Tibial nerve (tissue), 4 donors: ENCODE measurements around the gene GFPT1. TPM values are rescaled to one million over a fixed set of nuclear protein-coding genes. Genes with fewer than 3 reads are reported as not detected.

ENCODE experiments used
- DNase-seq, 2 donors: peaks; one replicate each; pipeline ENCODE4 v3.0.0-alpha.2; 2019; ENCODE audit warnings: low spot score in 2 of 2
- H3K27ac ChIP-seq, 4 donors: fragments of 200-600 bp; sonication (generic) in 3 of 4; one replicate each; pipeline ENCODE4 v1.5.1; 2017 to 2019; ENCODE audit warnings: mild to moderate bottlenecking in 1 of 4
- H3K27me3 ChIP-seq, 2 donors: fragments of 200-600 bp; sonication (generic) in 1 of 2; one replicate each; pipeline versions ENCODE4 v1.5.1 to v1.6.0; 2017 to 2019
- H3K36me3 ChIP-seq, 3 donors: fragments of 200-600 bp; sonication (generic); one replicate each; pipeline ENCODE4 v1.5.1; 2018 to 2019
- H3K4me1 ChIP-seq, 4 donors: fragments of 200-600 bp; sonication (generic) in 3 of 4; one replicate each; pipeline ENCODE4 v1.5.1; 2017 to 2019
- H3K4me3 ChIP-seq, 4 donors: fragments of 200-600 bp; sonication (generic) in 3 of 4; one replicate each; pipeline ENCODE4 v1.5.1; 2017 to 2019; ENCODE audit warnings: mild to moderate bottlenecking in 1 of 4, moderate library complexity in 1 of 4
- H3K9me3 ChIP-seq, 4 donors: fragments of 200-600 bp; sonication (generic) in 3 of 4; one replicate each; pipeline ENCODE4 v1.5.1; 2017 to 2019
- EP300 ChIP-seq, 2 donors: sonication (generic); formaldehyde crosslinking; IDR thresholded peaks; one replicate each; pipeline ENCODE4 v1.6.1; 2017; ENCODE audit warnings: antibody characterized with exemption in 2 of 2, mild to moderate bottlenecking in 1 of 2
- POLR2A ChIP-seq, 2 donors: fragments of 450-650 bp; IDR thresholded peaks; one replicate each; pipeline ENCODE4 v1.6.1; 2017; ENCODE audit warnings: antibody characterized with exemption in 2 of 2, mild to moderate bottlenecking in 2 of 2, moderate library complexity in 2 of 2
- WGBS, 2 donors: methylation state at CpG; one replicate each; pipeline ENCODE4 v1.1.5; 2018; 5-methylcytosine and 5-hydroxymethylcytosine counted together
- total RNA-seq, 4 donors: library from RNA; depleted of rRNA; stranded (reverse); fragments of >200 nt; gene quantifications; one replicate each; pipeline ENCODE4 v1.1.0, GENCODE V29; 2016
- TF ChIP-seq, protein P1 (sequence below), 5 experiments: fragments of 200-600 bp in 3 of 5; fragments of 450-650 bp in 2 of 5; sonication (generic) in 3 of 5; IDR thresholded peaks; one replicate each; pipeline ENCODE4 v1.5.1; 2016 to 2019; ENCODE audit warnings: antibody characterized with exemption in 5 of 5, mild to moderate bottlenecking in 3 of 5, moderate library complexity in 2 of 5

GFPT1 gene
- total RNA-seq, 4 donors from 2014 or later = 15.5 to 30.0 (median 22.1) TPM

DNA sequence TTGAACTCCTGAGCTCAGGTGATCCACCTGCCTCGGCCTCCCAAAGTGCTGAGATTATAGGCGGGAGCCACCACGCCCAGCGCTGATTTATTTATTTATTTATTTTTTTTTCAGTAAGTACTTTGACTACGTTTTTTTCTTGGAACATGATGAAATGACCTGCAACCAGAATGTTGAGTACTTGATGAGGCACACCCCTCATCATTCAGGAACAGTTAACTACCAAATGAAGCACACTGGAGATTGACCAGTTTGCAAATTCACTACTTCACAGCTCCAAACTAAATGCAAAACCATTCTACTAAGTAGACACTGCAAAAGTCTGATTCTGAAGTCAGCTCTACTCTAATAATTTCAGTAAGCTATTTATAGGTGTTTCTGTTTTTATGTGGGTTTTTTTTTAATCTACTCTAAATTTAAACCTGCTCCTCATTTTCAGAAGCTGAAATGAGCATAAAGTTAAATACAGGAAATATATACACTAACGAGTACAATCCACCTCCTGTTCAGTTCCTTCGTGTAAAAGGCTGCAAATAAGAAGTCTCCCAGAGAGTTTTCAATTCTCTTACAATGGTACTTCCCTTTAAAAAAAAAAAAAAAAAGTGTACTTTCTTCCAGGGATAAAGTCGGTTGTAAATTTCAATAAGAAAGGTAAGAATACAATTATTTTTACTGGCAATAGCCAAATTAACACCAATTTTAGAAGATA, 1.4 kb downstream of the GFPT1 start:
- H3K9me3 ChIP-seq = no peaks in the 10 kb centered on the region
- H3K4me1 ChIP-seq = peaks cover 0 to 60% (median 11%) of the 10 kb centered on the region in 4 donors
- H3K36me3 ChIP-seq = no peaks in the 10 kb centered on the region
- peak overlapping the region in 2 of 4 donors; percentile 70 to 99 for H3K4me3 ChIP-seq
- peak overlapping the region in 1 of 4 donors; percentile 92 for H3K27ac ChIP-seq
- WGBS, 2 donors = 55 to 58% methylated on average over 8 of the region's 8 CpGs
- TF ChIP-seq, protein P1, sequence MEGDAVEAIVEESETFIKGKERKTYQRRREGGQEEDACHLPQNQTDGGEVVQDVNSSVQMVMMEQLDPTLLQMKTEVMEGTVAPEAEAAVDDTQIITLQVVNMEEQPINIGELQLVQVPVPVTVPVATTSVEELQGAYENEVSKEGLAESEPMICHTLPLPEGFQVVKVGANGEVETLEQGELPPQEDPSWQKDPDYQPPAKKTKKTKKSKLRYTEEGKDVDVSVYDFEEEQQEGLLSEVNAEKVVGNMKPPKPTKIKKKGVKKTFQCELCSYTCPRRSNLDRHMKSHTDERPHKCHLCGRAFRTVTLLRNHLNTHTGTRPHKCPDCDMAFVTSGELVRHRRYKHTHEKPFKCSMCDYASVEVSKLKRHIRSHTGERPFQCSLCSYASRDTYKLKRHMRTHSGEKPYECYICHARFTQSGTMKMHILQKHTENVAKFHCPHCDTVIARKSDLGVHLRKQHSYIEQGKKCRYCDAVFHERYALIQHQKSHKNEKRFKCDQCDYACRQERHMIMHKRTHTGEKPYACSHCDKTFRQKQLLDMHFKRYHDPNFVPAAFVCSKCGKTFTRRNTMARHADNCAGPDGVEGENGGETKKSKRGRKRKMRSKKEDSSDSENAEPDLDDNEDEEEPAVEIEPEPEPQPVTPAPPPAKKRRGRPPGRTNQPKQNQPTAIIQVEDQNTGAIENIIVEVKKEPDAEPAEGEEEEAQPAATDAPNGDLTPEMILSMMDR (IDR thresholded peaks at IDR 0.05) = no peak
- no peak for TF ChIP-seq EP300 (IDR thresholded peaks at IDR 0.05)
- no peak for TF ChIP-seq POLR2A (IDR thresholded peaks at IDR 0.05)
- DNase-seq = no peak
- no peaks in the 10 kb centered on the region for H3K27me3 ChIP-seq

DNA sequence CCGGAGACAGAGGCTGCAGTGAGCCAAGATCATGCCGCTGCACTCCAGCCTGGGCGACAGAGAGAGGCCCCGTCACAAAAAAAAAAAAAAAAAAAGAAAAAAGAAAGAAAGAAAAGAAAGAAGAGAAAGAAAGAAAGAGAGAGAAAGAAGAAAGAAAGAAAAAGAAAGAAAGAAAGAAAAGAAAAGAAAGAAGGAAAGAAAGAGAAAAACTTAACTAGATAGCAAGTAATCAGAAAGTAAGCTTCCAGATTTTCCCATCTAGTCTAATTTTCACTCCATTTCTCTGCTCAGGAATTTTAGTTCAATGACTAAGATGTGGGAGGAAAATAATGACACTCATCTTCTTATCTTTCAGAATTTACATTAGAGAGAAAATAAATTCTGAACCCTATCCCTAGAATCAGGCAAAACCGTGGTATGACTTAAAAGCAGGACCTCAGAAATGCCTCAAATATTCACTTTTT, 2.4 kb downstream of the GFPT1 start:
- H3K4me3 ChIP-seq = no peak overlapping the region
- H3K27me3 ChIP-seq = no peaks in the 10 kb centered on the region
- DNase-seq = no peak
- 93 to 96% methylated on average over 5 of the region's 5 CpGs for WGBS, 2 donors
- H3K9me3 ChIP-seq = no peaks in the 10 kb centered on the region
- peaks cover 0 to 59% (median 12%) of the 10 kb centered on the region in 4 donors for H3K4me1 ChIP-seq
- TF ChIP-seq POLR2A (IDR thresholded peaks at IDR 0.05) (no peak), EP300 (IDR thresholded peaks at IDR 0.05) (no peak)
- TF ChIP-seq, protein P1 (IDR thresholded peaks at IDR 0.05) = no peak
- no peaks in the 10 kb centered on the region for H3K36me3 ChIP-seq
- H3K27ac ChIP-seq = peak overlapping the region in 1 of 4 donors; percentile 5

DNA sequence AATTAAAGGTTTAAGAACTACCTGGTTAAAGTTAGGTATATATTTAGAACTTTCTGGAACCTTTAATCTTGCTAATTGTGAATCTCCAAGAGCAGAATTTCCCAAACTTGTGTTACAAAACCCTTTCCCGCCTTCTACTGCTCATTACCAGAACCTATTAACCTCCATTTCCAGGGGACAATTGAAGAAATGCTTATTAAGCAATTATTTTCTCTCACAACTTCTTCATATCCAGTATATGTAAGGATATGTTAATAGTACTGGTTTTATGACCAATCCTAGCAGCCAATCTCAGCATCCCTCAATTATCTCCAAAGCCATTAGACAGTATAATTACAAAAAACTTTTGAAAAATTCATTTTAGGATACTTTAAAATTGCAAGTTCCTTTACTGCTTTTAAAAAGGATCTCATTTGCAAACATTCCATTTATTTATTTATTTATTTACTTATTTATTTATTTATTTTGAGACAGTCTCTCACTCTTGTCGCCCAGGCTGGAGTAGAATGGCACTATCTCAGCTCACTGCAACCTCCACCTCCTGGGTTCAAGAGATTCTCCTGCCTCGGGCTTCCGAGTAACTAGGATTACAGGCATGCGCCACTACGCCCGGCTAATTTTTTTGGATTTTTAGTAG, 3.7 kb downstream of the GFPT1 start:
- WGBS, 2 donors = 96% methylated on average over 7 of the region's 7 CpGs
- no peak for DNase-seq
- Histone ChIP-seq H3K4me1 (peaks cover 0 to 49% (median 12%) of the 10 kb centered on the region in 4 donors), H3K27ac (peak overlapping the region in 1 of 4 donors; percentile 19), H3K27me3 (no peaks in the 10 kb centered on the region), H3K36me3 (no peaks in the 10 kb centered on the region), H3K4me3 (no peak overlapping the region), H3K9me3 (no peaks in the 10 kb centered on the region)
- TF ChIP-seq POLR2A (IDR thresholded peaks at IDR 0.05) = no peak
- TF ChIP-seq, protein P1 (IDR thresholded peaks at IDR 0.05) = no peak
- TF ChIP-seq EP300 (IDR thresholded peaks at IDR 0.05) = no peak

GRCh38 chr2:69382547-69382946, 4.5 kb downstream of the GFPT1 start:
- peaks cover 0 to 43% (median 11%) of the 10 kb centered on the region in 4 donors for H3K4me1 ChIP-seq

More at GRCh38 chr2:69382547-69382946, 4.5 kb downstream of the GFPT1 start:
- peak overlapping the region in 1 of 4 donors; percentile 19 for H3K27ac ChIP-seq
- DNase-seq = no peak
- TF ChIP-seq POLR2A (IDR thresholded peaks at IDR 0.05) (no peak), EP300 (IDR thresholded peaks at IDR 0.05) (no peak)
- TF ChIP-seq, protein P1 (IDR thresholded peaks at IDR 0.05) = no peak
- no peaks in the 10 kb centered on the region for H3K27me3 ChIP-seq
- WGBS, 2 donors = 73 to 81% methylated on average over 2 of the region's 2 CpGs
- peaks cover 0 to 6% (median 0%) of the 10 kb centered on the region in 3 donors for H3K36me3 ChIP-seq
- H3K9me3 ChIP-seq = no peaks in the 10 kb centered on the region
- H3K4me3 ChIP-seq = no peak overlapping the region
